GM18909 (cell line): Measurements from ENCODE around the gene CSNK1D.

Source experiments
- ATAC-seq: cut with Tn5 transposase; IDR thresholded peaks from one replicate; pipeline ENCODE4 v1.9.1; 2021; ENCODE audit warnings: mild to moderate bottlenecking; ENCODE audit not compliant: unreplicated experiment, poor library complexity

Gene CSNK1D

DNA sequence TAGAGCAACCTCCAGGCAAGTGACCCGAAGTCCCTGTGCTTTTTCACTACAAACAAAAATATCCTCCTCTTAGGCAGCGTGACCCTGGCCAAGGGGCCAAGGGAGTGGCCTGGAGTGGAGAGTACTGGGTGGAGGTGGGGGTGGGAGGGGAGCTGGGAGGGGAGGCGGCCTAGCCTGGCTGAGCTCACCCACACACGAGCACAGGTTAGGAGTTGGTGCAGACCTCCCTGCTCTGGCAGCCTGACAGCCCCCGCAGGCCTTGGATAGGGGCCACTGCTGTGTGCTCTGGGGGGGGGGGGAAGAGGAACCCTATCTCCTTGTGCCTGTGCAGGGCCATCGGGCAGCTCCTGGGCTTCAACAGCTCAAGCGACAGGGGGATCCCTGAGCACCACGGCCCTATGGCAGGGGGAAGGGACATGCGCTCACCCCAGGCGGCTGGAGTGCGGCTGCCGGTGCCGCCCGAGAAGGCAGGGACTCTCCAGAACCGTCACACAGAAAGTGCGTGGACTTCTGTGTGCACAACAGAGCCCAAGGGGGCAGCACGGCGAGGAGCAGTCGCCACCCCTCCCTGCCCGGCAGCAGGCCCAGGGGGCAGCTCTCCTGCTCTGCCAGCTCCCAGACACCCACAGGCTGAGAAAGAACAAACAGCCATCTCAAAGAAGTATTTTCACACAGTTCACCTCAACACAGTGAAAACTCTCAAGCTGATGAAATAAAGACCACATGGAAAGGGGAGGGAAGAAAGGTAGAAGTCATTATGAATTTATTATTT, 31.4 kb downstream of the CSNK1D start:
- ATAC-seq: no peak

DNA sequence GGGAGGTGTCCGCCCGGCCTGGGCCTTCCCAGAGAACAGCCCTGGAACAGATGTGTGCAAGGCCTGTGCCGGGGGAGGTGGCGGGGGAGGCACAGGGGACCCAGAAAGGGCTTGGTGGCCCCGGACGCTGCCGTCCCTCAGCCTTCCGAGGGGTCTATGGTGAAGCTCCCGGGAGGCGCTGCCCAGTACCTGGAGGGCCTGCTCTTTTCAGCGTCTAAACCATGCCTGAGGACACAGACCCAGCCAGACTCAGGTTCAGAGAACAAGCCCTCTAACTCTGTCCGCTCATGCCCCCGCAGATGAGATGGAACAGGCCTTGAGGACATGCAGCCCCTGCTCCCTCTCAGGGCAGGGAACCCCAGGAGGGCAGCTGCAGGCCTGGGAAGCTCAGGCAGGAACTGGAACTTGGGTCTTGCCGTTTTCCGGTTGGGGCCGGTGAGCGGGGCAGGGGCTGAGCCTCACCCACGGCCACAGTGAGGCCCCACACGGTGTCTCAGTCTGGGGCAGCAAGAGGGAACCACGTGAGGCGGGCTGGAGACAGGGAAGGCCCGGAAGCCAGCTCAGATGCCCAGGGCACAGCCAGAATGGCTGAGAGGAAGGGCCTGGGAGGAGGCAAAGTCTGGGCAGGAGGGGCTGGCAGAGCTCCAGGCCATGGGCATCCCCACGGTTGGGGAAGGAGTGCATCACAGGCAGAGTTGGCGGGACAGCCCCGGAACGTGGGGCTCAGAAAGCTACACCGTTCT, 32.1 kb downstream of the CSNK1D start:
- no peak for ATAC-seq

DNA sequence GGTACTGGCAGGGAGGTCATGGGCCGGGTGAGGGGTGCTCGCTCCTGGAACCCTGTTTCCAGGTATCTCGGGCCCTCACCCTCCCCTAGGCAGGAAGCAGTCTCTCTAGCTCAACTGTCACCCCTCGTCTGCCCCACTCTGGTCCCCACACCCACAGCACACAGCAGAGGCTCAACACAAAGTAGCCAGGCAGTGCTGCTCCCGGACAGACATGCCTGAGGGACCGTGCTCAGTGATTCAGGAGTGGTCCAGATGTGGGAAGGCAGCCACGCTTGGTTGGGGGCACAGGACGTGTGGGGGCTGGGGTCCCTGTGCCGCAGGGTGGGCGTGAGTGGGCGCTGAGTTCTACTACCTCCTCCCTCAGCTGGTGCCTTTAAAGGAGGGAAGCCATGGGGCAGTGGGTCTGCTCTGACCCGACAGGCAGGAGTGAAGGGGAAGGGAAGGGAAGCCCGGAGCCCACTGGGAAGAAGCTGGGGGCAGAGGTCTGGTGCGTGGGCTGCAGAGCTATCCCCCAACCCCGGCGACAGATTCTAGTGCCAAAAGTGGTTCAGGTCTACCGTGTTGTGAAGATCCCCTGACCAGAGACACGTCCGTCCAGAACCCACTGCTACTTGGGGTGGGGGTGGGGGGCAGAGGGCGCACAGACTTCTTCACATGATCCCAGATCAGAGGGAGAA, 32.9 kb downstream of the CSNK1D start:
- no peak for ATAC-seq

DNA sequence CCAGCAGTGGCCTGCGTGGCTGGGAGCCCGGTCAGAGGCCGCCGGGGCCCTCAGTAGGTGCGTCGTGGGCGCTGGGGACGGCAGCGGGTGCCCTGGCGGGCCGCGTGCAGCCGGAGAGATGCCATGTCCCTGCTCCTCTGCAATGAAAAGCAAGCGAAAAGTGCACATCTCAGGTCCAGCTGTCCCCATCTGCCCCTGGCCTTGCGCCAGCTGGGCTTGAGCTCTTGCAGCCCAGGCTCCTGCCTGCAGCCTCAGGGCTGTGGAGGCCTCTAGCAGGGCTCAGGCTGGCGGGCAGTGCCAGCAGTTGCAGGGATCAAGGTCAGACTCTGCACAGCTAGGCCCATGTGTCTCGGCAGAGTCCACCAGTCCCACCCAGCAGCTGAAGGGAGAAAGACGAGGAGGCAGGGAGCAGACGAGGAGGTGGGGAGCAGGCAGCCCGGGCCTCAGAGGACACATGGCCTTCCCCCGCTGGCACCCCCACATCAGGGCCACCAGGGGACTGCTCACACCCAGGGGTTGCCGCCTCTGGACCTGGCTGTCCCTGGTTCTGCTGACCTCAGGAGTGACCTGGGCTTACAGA, 33.5 kb downstream of the CSNK1D start:
- no peak for ATAC-seq

DNA sequence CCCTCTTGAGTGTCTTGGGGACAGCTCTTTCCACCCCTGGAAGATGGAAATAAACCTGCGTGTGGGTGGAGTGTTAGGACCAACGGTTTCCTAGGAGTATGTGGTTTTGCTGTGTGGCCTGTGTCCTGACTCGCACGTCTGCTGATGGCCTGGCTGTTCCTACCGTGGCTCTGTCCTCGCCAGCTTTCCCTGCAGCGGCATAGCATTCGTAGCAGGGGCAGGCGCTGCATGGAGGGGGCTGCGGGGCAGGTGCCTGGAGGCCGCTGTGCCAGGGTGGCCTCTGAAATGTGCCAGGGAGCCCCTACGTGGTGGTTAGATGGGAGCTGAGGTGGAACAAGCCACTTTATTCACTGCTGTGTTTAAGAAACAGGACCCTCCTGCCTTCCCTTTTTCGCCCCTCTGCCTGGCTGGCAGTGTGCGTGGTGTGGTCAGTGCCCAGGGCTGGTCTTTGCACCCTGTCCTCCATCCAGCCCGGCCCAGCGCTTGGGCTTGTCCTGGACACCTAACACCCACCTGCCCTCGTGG, 34.0 kb downstream of the CSNK1D start:
- no peak for ATAC-seq

DNA sequence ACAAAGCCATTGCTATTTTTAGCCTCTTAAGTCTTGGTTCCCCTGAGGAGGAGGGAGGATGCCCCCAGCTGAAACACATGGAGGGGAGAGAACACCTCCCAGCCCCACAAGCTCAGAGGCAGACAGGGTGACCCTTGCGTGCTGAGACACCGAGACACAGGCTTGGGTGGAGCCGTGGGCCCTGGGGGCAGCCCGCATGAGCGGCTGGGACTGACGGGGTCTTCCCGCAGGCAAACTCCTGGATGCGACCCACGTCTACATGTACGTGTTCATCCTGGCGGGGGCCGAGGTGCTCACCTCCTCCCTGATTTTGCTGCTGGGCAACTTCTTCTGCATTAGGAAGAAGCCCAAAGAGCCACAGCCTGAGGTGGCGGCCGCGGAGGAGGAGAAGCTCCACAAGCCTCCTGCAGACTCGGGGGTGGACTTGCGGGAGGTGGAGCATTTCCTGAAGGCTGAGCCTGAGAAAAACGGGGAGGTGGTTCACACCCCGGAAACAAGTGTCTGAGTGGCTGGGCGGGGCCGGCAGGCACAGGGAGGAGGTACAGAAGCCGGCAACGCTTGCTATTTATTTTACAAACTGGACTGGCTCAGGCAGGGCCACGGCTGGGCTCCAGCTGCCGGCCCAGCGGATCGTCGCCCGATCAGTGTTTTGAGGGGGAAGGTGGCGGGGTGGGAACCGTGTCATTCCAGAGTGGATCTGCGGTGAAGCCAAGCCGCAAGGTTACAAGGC, 34.9 kb downstream of the CSNK1D start:
- ATAC-seq: no peak

DNA sequence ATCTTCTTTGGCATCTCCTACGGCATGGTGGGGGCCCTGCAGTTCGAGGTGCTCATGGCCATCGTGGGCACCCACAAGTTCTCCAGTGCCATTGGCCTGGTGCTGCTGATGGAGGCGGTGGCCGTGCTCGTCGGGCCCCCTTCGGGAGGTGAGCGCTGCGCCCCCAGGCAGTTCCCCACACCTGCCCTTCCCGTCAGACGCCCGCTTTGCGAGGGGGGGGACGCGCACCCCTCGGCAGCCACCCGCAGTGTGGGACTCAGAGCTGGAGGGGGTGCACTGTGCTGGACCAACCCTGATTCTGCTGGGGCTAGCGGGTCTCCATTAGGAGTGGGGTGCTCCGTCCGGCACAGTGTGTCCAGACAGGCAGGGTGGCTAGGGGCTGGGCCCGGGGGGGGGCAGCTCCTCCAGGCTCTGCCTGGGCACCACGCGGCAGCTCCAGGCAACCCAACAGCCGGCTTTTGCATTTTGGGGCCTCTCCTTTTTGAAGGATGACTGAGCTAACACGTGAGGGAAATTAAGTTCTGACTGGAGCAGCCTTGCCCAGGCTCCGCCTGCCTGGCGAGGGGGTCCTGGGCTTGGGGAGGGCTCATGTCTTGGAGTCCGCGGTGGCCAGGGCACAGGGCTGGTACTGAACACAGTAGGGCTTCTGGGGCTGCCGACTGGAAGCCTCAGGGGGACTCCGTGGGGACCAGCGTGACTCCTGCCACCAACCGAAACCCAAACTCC, 35.6 kb downstream of the CSNK1D start:
- no peak for ATAC-seq

DNA sequence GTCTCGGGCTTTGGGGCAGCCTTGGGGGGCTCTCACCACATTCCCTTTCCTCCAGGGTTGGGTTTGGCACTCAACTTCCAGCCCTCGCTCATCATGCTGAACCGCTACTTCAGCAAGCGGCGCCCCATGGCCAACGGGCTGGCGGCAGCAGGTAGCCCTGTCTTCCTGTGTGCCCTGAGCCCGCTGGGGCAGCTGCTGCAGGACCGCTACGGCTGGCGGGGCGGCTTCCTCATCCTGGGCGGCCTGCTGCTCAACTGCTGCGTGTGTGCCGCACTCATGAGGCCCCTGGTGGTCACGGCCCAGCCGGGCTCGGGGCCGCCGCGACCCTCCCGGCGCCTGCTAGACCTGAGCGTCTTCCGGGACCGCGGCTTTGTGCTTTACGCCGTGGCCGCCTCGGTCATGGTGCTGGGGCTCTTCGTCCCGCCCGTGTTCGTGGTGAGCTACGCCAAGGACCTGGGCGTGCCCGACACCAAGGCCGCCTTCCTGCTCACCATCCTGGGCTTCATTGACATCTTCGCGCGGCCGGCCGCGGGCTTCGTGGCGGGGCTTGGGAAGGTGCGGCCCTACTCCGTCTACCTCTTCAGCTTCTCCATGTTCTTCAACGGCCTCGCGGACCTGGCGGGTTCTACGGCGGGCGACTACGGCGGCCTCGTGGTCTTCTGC, 36.3 kb downstream of the CSNK1D start:
- ATAC-seq: no peak

DNA sequence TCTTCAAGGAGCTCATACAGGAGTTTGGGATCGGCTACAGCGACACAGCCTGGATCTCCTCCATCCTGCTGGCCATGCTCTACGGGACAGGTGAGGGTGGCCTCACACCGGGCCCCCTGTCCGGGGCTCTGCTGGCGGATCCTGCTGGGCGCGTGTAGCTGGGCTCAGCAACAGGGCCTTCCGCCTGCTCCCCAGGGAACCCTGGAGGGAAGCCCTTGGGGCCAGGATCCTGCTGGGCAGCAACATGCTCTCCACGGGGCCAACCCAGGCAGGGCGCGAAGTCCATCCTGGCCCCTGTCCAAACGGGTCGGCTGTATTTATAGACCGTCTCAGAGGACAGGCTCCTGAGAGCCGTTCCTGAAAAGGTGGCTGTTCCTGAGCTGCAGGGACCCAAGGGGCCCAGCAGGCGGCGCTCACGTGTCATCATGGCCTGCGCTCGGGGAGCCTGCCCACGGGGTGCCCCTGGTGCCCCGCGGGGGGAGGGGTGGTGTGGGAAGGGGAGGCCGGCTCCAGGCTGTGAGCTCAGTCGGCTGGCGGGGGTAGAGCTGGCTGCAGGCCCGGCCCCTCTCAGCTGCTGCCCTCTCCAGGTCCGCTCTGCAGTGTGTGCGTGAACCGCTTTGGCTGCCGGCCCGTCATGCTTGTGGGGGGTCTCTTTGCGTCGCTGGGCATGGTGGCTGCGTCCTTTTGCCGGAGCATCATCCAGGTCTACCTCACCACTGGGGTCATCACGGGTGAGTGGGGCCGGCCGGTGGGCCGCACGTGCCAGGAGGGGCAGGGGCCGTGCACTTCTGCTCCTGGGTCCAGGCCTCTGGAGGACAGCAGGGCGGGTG, 37.1 kb downstream of the CSNK1D start:
- no peak for ATAC-seq

DNA sequence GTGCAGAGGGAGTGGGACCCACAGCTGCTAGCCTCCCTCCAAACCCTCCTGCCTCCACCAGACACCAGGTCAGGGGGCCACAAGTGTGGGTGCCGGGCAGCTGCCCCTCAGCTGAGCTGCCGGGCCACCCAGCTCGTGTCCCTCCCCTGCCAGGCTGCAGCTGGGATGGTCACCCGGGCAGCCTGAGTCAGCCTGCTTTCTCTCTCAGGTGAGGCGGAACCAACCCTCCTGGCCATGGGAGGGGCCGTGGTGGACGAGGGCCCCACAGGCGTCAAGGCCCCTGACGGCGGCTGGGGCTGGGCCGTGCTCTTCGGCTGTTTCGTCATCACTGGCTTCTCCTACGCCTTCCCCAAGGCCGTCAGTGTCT, 37.7 kb downstream of the CSNK1D start:
- no peak for ATAC-seq

DNA sequence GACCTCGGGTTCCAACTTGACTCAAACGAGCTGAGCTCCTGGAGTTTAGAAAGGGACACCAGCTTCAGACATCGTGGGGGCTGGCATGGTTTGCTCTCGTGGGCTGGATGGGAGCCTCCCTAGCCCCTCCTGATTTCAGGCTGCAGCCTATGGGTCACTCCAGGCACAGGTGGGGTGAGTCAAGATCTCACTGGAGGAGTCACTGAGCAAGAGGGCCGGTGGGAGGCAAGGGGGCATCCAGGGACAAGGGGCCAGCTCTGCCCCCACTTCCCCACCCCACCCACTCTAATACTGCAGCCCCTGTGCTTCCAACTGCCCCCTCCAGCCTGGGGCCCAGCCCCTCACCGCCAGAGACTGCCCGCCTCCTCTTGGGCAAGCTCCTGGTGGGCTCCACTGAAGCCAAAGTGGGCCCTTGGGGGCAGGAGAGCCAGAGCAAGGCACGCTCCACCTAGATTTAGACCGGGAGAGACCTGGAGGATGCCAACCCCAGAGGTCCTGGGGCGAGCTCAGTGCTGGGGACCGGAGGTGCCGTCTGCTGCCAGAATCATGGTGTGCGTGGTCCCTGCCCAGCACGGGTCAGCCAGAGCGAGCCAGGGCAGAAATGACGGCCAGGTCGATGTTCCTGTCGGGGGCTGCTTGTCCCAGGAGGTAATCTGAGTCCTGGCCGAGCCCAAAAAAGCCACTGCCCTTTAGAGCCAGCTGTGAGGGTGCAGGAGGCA, 38.3 kb downstream of the CSNK1D start:
- no peak for ATAC-seq

DNA sequence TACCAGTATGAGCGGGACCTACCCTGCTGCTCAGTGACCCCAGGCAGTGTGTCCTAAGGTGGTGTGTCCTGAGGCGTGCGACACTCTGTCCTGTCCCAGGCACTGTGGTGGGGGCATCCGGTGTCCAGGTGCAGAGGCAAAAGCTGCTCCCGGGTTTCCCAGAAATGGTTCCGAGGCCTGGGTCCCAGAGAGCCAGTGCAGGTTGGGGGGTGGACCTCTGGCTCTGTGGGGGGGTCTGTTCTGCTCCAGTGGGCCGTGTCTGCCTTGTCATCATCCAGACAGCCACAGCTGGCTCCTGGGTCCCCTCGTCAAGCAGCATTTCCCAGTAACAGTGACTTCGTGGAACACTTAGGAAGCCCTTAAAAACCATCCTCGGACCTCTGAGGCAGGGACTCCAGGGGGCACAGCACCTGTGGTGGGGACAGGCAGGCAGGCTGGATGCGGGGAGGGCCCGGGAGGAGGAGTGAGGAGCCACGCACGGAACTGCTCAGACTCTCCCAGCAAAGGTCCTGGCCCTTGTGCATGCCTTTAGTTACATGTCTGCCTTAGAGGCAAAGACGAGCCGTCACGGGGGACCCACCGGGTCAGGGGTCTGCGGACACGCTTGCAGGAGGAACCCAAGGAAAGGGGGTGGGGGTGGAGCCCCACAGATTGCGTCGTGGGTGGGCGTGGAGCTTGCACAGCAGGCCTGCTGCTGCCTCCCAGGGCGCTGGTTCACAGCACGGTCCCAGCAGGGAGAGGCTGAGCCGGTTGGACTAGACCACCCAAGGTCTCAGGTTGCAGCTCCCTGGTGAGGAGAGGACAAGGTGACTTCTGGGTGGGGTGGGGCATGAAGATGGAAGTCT, 39.1 kb downstream of the CSNK1D start:
- ATAC-seq: no peak

DNA sequence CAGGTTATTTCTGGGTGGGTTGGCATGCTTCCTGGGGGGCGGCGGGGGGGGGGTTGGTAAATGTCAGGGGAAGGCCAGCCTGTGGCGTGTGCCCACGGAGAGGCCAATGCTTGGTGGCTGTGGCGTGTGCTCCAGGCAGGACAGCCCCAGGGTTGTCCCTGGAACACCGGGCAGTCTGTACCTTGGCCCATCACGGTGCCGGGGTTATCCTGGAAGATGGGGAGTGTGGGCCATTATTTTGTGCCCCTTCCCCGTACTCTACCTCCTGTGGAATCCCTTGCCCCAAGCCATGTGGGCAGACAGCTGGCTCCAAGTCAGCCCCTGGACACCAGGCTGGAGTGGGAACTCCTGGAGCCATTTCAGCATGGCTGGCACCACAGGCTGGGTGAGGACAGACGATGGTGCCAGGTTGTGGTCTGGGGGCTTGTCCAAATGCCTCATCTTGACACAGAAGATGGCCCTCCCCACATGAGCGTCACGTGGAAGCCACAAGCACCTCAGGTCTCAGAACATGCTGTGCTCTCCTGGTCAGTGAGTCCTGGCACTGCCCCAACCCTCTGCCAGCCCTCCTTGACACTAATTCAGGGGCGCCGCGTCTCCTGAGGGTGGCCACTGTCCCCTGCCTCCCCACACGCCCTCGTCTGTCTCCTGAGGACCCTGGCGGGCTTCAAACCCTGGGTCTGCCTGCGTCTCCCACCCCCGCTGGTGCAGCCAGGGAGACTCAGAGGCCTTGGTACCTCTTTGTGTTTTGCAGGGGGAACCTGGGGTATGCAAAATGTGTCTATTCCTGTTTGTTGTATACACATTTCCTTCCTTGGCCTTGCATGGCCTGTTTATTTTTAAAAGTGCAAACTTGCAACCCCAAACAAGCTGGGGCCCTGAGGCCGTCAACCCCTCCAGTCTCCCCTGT, 40.4 kb downstream of the CSNK1D start:
- no peak for ATAC-seq

DNA sequence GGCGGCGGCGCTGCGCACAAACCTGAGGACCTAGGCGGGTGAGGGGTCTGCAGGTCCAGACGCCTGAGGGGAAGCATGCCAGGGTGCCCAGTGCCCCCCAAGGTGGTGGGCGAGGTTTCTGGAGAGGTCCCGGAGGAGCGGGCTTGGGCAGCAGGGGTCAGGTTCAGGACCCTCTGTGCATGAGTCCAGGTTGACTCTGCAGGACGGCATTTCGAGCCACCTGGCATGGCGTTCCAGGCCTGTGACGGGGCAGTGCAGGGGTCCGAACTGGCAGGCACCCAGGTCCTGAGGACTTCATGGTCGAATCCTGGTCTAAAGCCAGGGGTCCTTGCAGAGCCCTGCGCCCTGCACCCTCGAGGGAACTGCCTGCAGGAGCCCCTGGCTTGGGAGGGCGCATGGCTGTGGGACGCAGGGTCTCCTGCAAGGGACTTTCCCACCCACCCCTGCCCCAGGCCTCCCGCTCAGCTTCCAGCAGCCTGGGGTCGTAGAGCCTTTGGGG, 41.1 kb downstream of the CSNK1D start:
- no peak for ATAC-seq

DNA sequence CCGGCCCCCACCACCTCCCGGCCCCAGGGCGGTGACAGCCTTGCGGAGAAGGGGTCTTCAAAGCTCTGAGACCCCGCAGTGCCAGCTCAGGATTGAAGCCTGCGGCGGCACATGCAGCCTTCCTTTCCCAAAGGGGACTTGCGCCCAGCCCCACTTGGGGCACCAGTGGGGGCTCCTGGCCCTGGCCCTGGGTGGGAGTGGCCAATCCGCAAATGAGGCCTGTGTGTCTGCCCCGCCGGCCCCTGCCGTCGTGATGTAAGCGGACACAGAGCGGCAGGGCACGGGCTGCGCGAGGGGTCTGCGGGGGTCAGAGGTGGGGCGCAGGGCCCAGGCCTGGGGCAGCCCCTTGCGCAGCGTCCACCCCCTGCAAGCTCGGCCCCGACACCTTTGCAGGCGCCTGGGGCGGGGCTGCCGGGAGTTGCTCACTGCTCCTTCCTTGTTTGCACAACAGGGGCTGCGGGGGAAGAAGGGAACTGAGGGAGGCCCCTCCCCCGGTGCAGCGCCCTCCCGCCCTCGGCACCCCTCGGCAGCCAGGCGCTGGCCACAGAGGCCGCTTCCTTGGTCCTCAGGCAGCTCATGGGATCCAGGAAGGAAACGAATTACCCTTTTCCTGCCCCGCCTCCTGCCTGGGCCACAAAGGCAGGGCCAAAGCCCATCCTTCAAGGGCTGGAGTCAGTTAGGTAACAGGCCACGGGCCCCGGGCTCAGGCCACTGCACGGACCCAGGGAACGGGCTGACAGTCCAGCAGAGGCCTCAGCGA, 41.8 kb downstream of the CSNK1D start:
- ATAC-seq: no peak
